HEK293 (cell line): ENCODE results near the gene TTC4.

ENCODE experiments used
- CTCF ChIA-PET: fragments of 350-600 bp; formaldehyde crosslinking; extraction: SDS; loops from one replicate; lab custom pipeline; 2021; ENCODE audit warnings: antibody characterized with exemption; lab: Yijun Ruan, JAX
- POLR2A ChIA-PET: fragments of 300-600 bp; formaldehyde crosslinking; extraction: SDS; loops from one replicate; lab custom pipeline; 2020; ENCODE audit warnings: antibody characterized with exemption, inconsistent platforms; lab: Yijun Ruan, JAX
- H3K27ac ChIP-seq: fragments of 200-500 bp; sonication (Bioruptor generic); 2 replicates; pipeline ENCODE4 v1.5.1; 2014; ENCODE audit warnings: low read depth, low read length, control low read depth, inconsistent platforms; ENCODE audit errors: extremely low read depth
- H3K36me3 ChIP-seq, 2 experiments: fragments of 200-500 bp in 1 of 2; sonication (Bioruptor generic) in 1 of 2; 1 replicate in 1 of 2; 2 replicates in 1 of 2; pipeline ENCODE4 v1.5.1; 2014 to 2017; ENCODE audit warnings: inconsistent platforms in 2 of 2, low read length in 2 of 2; ENCODE audit not compliant: control insufficient read depth in 2 of 2, insufficient read depth in 1 of 2
- H3K4me1 ChIP-seq: fragments of 200-500 bp; sonication (Bioruptor generic); 2 replicates; pipeline ENCODE4 v1.5.1; 2014; ENCODE audit warnings: mild to moderate bottlenecking, low read length, inconsistent platforms; ENCODE audit not compliant: control insufficient read depth, insufficient read depth
- H3K4me3 ChIP-seq: 2 replicates; pipeline ENCODE4 v1.5.1; 2011; ENCODE audit warnings: low read depth, mild to moderate bottlenecking, control low read depth, low read length, moderate library complexity
- H3K9me3 ChIP-seq: fragments of 200-500 bp; sonication (Bioruptor generic); 2 replicates; pipeline ENCODE4 v1.5.1; 2014; ENCODE audit warnings: low read depth, low read length, inconsistent platforms; ENCODE audit not compliant: control insufficient read depth, insufficient read depth
- GLIS1 ChIP-seq: fragments of 450-650 bp; formaldehyde crosslinking; IDR thresholded peaks from 2 replicates; pipeline ENCODE4 v1.5.1; 2016; ENCODE audit warnings: missing biosample characterization, missing genetic modification characterization
- KLF17 ChIP-seq: fragments of 450-650 bp; formaldehyde crosslinking; IDR thresholded peaks from 2 replicates; pipeline ENCODE4 v1.5.1; 2016; ENCODE audit warnings: missing biosample characterization, missing genetic modification characterization
- SALL2 ChIP-seq: fragments of 450-650 bp; formaldehyde crosslinking; IDR thresholded peaks from 2 replicates; pipeline ENCODE4 v1.5.0; 2017; ENCODE audit warnings: missing biosample characterization, mild to moderate bottlenecking, missing genetic modification characterization, borderline replicate concordance
- SCRT2 ChIP-seq: fragments of 450-650 bp; formaldehyde crosslinking; IDR thresholded peaks from 2 replicates; pipeline ENCODE4 v1.5.1; 2016; ENCODE audit warnings: missing biosample characterization, missing genetic modification characterization
- SP7 ChIP-seq: fragments of 450-650 bp; formaldehyde crosslinking; IDR thresholded peaks from 2 replicates; pipeline ENCODE4 v1.5.1; 2016; ENCODE audit warnings: missing biosample characterization, missing genetic modification characterization
- ZIC2 ChIP-seq: fragments of 450-650 bp; formaldehyde crosslinking; IDR thresholded peaks from 2 replicates; pipeline ENCODE4 v1.5.1; 2016; ENCODE audit warnings: missing biosample characterization, missing genetic modification characterization
- ZNF146 ChIP-seq: fragments of 450-650 bp; formaldehyde crosslinking; IDR thresholded peaks from 2 replicates; pipeline ENCODE4 v1.5.1; 2016; ENCODE audit warnings: missing biosample characterization, missing genetic modification characterization
- ZNF155 ChIP-seq: fragments of 450-650 bp; formaldehyde crosslinking; IDR thresholded peaks from 2 replicates; pipeline ENCODE4 v1.5.1; 2016; ENCODE audit warnings: missing biosample characterization, missing genetic modification characterization
- ZNF24 ChIP-seq: fragments of 450-650 bp; formaldehyde crosslinking; IDR thresholded peaks from 2 replicates; pipeline ENCODE4 v1.5.1; 2016; ENCODE audit warnings: missing biosample characterization, missing genetic modification characterization
- ZNF292 ChIP-seq: fragments of 450-650 bp; formaldehyde crosslinking; IDR thresholded peaks from 2 replicates; pipeline ENCODE4 v1.5.1; 2016; ENCODE audit warnings: low read depth, missing biosample characterization, missing genetic modification characterization, borderline replicate concordance
- ZNF335 ChIP-seq: fragments of 450-650 bp; formaldehyde crosslinking; conservative IDR thresholded peaks from 2 replicates; pipeline ENCODE4 v1.5.1; 2016; ENCODE audit warnings: missing biosample characterization, missing genetic modification characterization
- ZNF404 ChIP-seq: fragments of 450-650 bp; formaldehyde crosslinking; IDR thresholded peaks from 2 replicates; pipeline ENCODE4 v1.5.1; 2017; ENCODE audit warnings: missing biosample characterization, missing genetic modification characterization
- ZNF423 ChIP-seq: fragments of 450-650 bp; formaldehyde crosslinking; IDR thresholded peaks from 2 replicates; pipeline ENCODE4 v1.5.1; 2016; ENCODE audit warnings: missing biosample characterization, missing genetic modification characterization
- ZNF426 ChIP-seq: fragments of 450-650 bp; formaldehyde crosslinking; IDR thresholded peaks from 2 replicates; pipeline ENCODE4 v1.5.1; 2017; ENCODE audit warnings: missing biosample characterization, missing genetic modification characterization, mild to moderate bottlenecking, inconsistent platforms, moderate library complexity
- ZNF48 ChIP-seq: fragments of 450-650 bp; formaldehyde crosslinking; IDR thresholded peaks from 2 replicates; pipeline ENCODE4 v1.5.1; 2016; ENCODE audit warnings: missing biosample characterization, missing genetic modification characterization
- ZNF555 ChIP-seq: fragments of 450-650 bp; formaldehyde crosslinking; conservative IDR thresholded peaks from 2 replicates; pipeline ENCODE4 v1.5.1; 2017; ENCODE audit warnings: missing biosample characterization, mild to moderate bottlenecking, missing genetic modification characterization, inconsistent platforms
- ZNF561 ChIP-seq: fragments of 450-650 bp; IDR thresholded peaks from 2 replicates; pipeline ENCODE4 v1.5.1; 2018; ENCODE audit warnings: missing biosample characterization, missing genetic modification characterization, borderline replicate concordance
- ZNF600 ChIP-seq: fragments of 450-650 bp; formaldehyde crosslinking; IDR thresholded peaks from 2 replicates; pipeline ENCODE4 v1.5.1; 2016; ENCODE audit warnings: missing biosample characterization, missing genetic modification characterization
- ZNF610 ChIP-seq: fragments of 450-650 bp; formaldehyde crosslinking; IDR thresholded peaks from 2 replicates; pipeline ENCODE4 v1.5.1; 2016; ENCODE audit warnings: missing biosample characterization, missing genetic modification characterization, borderline replicate concordance
- ZNF654 ChIP-seq: fragments of 450-650 bp; formaldehyde crosslinking; IDR thresholded peaks from 2 replicates; pipeline ENCODE4 v1.5.1; 2016; ENCODE audit warnings: low read depth, missing biosample characterization, missing genetic modification characterization
- ZNF658 ChIP-seq: fragments of 450-650 bp; formaldehyde crosslinking; IDR thresholded peaks from 2 replicates; pipeline ENCODE4; 2016; ENCODE audit warnings: missing biosample characterization, missing genetic modification characterization
- ZNF677 ChIP-seq: fragments of 450-650 bp; IDR thresholded peaks from 2 replicates; pipeline ENCODE4 v1.5.0; 2018; ENCODE audit warnings: missing biosample characterization, mild to moderate bottlenecking, missing genetic modification characterization, moderate library complexity
- ZNF791 ChIP-seq: fragments of 450-650 bp; formaldehyde crosslinking; IDR thresholded peaks from 2 replicates; pipeline ENCODE4 v1.5.1; 2016; ENCODE audit warnings: missing biosample characterization, missing genetic modification characterization
- ZSCAN5A ChIP-seq: fragments of 450-650 bp; formaldehyde crosslinking; IDR thresholded peaks from 2 replicates; pipeline ENCODE4 v1.5.1; 2016; ENCODE audit warnings: missing biosample characterization, missing genetic modification characterization
- TF ChIP-seq, protein P1 (sequence below): fragments of 450-650 bp; formaldehyde crosslinking; IDR thresholded peaks from 2 replicates; pipeline ENCODE4 v1.5.1; 2016; ENCODE audit warnings: missing biosample characterization, missing genetic modification characterization, borderline replicate concordance

TTC4 gene

DNA sequence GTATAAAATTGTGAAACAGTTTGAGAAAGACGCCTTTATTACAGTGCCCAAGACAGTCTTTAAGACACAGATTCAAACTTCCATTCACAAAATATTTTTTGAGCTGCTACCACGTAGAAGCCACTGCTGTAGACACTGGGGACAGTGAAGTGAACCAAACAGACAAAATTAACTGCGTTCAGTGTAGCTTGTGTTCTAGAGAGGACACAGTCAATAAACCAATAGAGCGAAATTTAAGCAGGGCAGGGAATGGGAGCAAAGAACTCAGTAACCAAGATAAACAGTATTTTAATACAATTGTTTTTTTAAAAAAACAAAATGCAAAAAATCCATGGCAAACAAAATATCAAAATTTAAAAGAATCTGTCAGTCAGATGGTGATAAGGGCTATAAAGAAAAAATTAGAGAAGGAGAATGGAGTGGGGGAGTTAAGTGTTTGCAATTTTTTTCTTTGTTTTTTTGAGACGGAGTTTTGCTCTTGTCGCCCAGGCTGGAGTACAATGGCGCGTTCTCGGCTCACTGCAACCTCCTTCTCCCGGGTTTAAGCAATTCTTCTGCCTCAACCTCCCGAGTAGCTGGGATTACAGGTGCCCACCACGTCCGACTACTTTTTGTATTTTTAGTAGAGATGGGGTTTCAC lies 49.4 kb downstream of the TTC4 start (continued):
- TF ChIP-seq ZNF555 (tag by site-specific recombination) (no peak), ZNF155 (tag by site-specific recombination) (no peak), ZNF561 (tag by site-specific recombination) (0 out of 2 replicates have a peak, but pooled peaks have one; percentile 17)

DNA sequence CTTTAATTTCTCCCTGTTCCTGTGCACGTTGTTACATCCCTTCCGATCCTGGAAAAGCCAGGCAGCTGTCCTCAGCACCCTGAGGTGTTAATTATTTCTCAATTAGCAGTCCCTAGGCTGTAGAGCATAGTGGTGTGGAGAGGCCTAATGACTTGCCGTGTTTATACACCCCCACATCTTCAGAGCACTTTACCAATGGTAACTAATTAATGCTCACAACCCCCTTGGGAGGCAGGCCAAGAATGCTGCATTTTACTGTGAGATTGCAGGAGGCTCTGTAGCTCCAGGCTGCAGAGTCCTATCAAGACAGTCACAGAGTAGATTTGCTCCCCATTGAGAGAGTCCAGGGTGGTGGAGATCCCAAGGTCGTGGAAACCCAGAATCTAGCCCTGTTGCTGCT lies 51.1 kb downstream of the TTC4 start:
- Histone ChIP-seq H3K36me3 (no peaks in the 10 kb centered on the region), H3K4me3 (no peak overlapping the region), H3K27ac (no peak overlapping the region), H3K9me3 (no peaks in the 10 kb centered on the region), H3K4me1 (0 out of 2 replicates have a peak, but pooled peaks cover 2% of the 10 kb centered on the region)
- ChIA-PET CTCF (no interaction called here), POLR2A (no interaction called here)
- TF ChIP-seq ZNF292 (tag by site-specific recombination) (no peak), GLIS1 (tag by site-specific recombination) (0 out of 2 replicates have a peak, but pooled peaks have one; percentile 34), ZIC2 (tag by site-specific recombination) (peak; percentile 26; the same call in 1 of the 2 replicates), SP7 (tag by site-specific recombination) (0 out of 2 replicates have a peak, but pooled peaks have one; percentile 30)

GRCh38 chr1:54767526-54767925 lies 51.9 kb downstream of the TTC4 start:
- POLR2A ChIA-PET = no interaction called here
- Histone ChIP-seq H3K27ac (no peak overlapping the region), H3K9me3 (no peaks in the 10 kb centered on the region), H3K36me3 (no peaks in the 10 kb centered on the region), H3K4me3 (no peak overlapping the region), H3K4me1 (0 out of 2 replicates have a peak, but pooled peaks cover 2% of the 10 kb centered on the region)
- CTCF ChIA-PET = interaction anchor here (0.7 to 1.4 kb wide), 2 partner anchors 23 to 505 kb away, joined by 3 to 5 read pairs; no protein-coding TSS in a partner anchor
- no peak for TF ChIP-seq SCRT2
- no peak for TF ChIP-seq ZSCAN5A
- no peak for TF ChIP-seq ZNF426
- TF ChIP-seq SP7 (tag by site-specific recombination) = no peak
- no peak for TF ChIP-seq ZNF335
- TF ChIP-seq, protein P1, sequence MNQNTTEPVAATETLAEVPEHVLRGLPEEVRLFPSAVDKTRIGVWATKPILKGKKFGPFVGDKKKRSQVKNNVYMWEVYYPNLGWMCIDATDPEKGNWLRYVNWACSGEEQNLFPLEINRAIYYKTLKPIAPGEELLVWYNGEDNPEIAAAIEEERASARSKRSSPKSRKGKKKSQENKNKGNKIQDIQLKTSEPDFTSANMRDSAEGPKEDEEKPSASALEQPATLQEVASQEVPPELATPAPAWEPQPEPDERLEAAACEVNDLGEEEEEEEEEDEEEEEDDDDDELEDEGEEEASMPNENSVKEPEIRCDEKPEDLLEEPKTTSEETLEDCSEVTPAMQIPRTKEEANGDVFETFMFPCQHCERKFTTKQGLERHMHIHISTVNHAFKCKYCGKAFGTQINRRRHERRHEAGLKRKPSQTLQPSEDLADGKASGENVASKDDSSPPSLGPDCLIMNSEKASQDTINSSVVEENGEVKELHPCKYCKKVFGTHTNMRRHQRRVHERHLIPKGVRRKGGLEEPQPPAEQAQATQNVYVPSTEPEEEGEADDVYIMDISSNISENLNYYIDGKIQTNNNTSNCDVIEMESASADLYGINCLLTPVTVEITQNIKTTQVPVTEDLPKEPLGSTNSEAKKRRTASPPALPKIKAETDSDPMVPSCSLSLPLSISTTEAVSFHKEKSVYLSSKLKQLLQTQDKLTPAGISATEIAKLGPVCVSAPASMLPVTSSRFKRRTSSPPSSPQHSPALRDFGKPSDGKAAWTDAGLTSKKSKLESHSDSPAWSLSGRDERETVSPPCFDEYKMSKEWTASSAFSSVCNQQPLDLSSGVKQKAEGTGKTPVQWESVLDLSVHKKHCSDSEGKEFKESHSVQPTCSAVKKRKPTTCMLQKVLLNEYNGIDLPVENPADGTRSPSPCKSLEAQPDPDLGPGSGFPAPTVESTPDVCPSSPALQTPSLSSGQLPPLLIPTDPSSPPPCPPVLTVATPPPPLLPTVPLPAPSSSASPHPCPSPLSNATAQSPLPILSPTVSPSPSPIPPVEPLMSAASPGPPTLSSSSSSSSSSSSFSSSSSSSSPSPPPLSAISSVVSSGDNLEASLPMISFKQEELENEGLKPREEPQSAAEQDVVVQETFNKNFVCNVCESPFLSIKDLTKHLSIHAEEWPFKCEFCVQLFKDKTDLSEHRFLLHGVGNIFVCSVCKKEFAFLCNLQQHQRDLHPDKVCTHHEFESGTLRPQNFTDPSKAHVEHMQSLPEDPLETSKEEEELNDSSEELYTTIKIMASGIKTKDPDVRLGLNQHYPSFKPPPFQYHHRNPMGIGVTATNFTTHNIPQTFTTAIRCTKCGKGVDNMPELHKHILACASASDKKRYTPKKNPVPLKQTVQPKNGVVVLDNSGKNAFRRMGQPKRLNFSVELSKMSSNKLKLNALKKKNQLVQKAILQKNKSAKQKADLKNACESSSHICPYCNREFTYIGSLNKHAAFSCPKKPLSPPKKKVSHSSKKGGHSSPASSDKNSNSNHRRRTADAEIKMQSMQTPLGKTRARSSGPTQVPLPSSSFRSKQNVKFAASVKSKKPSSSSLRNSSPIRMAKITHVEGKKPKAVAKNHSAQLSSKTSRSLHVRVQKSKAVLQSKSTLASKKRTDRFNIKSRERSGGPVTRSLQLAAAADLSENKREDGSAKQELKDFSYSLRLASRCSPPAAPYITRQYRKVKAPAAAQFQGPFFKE = no peak
- no peak for TF ChIP-seq ZNF677 (tag by site-specific recombination)
- no peak for TF ChIP-seq ZNF423 (tag by site-specific recombination)
- TF ChIP-seq ZNF610 (tag by site-specific recombination) = no peak
- no peak for TF ChIP-seq ZNF600
- TF ChIP-seq ZNF24 = no peak
- TF ChIP-seq ZNF654 (tag by site-specific recombination) = no peak
- no peak for TF ChIP-seq ZNF146 (tag by site-specific recombination)
- no peak for TF ChIP-seq KLF17
- no peak for TF ChIP-seq ZNF48 (tag by site-specific recombination)
- no peak for TF ChIP-seq ZNF404 (tag by site-specific recombination)
- TF ChIP-seq ZNF658 (tag by site-specific recombination) = no peak
- no peak for TF ChIP-seq ZNF791 (tag by site-specific recombination)
- no peak for TF ChIP-seq SALL2 (tag by site-specific recombination)
